ENCODE results near the gene ALAS2. TPM values are rescaled to one million over a fixed set of nuclear protein-coding genes. Genes with fewer than 3 reads are reported as not detected.

The ALAS2 gene
- total and polyA plus RNA-seq, 3 donors from 2014 or later, result 0.16 to 0.62 (median 0.19) TPM

GRCh38 chrX:54980334-54980733 is 50.4 kb downstream of the ALAS2 start:
- intact Hi-C loops (cut with DNase I; ENCODE audit: low total_unique reads), result no loop called here

GRCh38 chrX:54979432-54979831 is 51.3 kb downstream of the ALAS2 start:
- H3K4me1 ChIP-seq, result no peaks in the 10 kb centered on the region
- no peaks in the 10 kb centered on the region for H3K9me3 ChIP-seq
- no peaks in the 10 kb centered on the region for H3K36me3 ChIP-seq (ENCODE audit: low read depth, missing control alignments)
- no peak overlapping the region for H3K27ac ChIP-seq
- no peak for TF ChIP-seq POLR2A (IDR thresholded peaks at IDR 0.05)
- no peak for TF ChIP-seq CTCF (IDR thresholded peaks at IDR 0.05)
- intact Hi-C loops (cut with DNase I; ENCODE audit: low total_unique reads), result no loop called here
- no peak overlapping the region for H3K4me3 ChIP-seq
- no peak for DNase-seq
- H3K27me3 ChIP-seq, result no peaks in the 10 kb centered on the region

More at GRCh38 chrX:54980334-54980733, 50.4 kb downstream of the ALAS2 start:
- 73 to 82% methylated on average over 6 of the region's 6 CpGs for whole genome bisulfite sequencing, 2 donors
- no peak overlapping the region for H3K4me3 ChIP-seq
- H3K27ac ChIP-seq, result no peak overlapping the region
- no peak for DNase-seq
- H3K27me3 ChIP-seq, result no peaks in the 10 kb centered on the region
- no peaks in the 10 kb centered on the region for H3K9me3 ChIP-seq
- H3K36me3 ChIP-seq (ENCODE audit: low read depth, missing control alignments), result no peaks in the 10 kb centered on the region
- no peak for TF ChIP-seq POLR2A (IDR thresholded peaks at IDR 0.05)
- no peak for TF ChIP-seq CTCF (IDR thresholded peaks at IDR 0.05)
- H3K4me1 ChIP-seq, result no peaks in the 10 kb centered on the region

- Histone ChIP-seq H3K9me3 (no peaks in the 10 kb centered on the region), H3K36me3 (ENCODE audit: low read depth, missing control alignments) (no peaks in the 10 kb centered on the region), H3K27ac (no peak overlapping the region), H3K4me1 (no peaks in the 10 kb centered on the region), H3K27me3 (no peaks in the 10 kb centered on the region), H3K4me3 (no peak overlapping the region)
- no peak for TF ChIP-seq CTCF (IDR thresholded peaks at IDR 0.05)
- no peak for TF ChIP-seq POLR2A (IDR thresholded peaks at IDR 0.05)
- DNase-seq, result no peak
- intact Hi-C loops (cut with DNase I; ENCODE audit: low total_unique reads), result no loop called here
These were observed 52.3 kb downstream of the ALAS2 start for GRCh38 chrX:54978448-54978847.

GRCh38 chrX:54977387-54977786 is 53.4 kb downstream of the ALAS2 start:
- TF ChIP-seq POLR2A (IDR thresholded peaks at IDR 0.05) (no peak), CTCF (IDR thresholded peaks at IDR 0.05) (no peak)
- Histone ChIP-seq H3K27ac (no peak overlapping the region), H3K9me3 (no peaks in the 10 kb centered on the region), H3K4me1 (no peaks in the 10 kb centered on the region), H3K27me3 (no peaks in the 10 kb centered on the region), H3K36me3 (ENCODE audit: low read depth, missing control alignments) (no peaks in the 10 kb centered on the region), H3K4me3 (no peak overlapping the region)
- intact Hi-C loops (cut with DNase I; ENCODE audit: low total_unique reads), result no loop called here
- DNase-seq, result no peak
- WGBS, 2 donors, result 74 to 86% methylated on average over 4 of the region's 4 CpGs

GRCh38 chrX:54964766-54965497 is 65.8 kb downstream of the ALAS2 start:
- Histone ChIP-seq H3K4me1 (no peaks in the 10 kb centered on the region), H3K36me3 (ENCODE audit: low read depth, missing control alignments) (no peaks in the 10 kb centered on the region), H3K9me3 (no peaks in the 10 kb centered on the region), H3K27ac (no peak overlapping the region), H3K27me3 (no peaks in the 10 kb centered on the region), H3K4me3 (no peak overlapping the region)
- DNase-seq, result no peak
- TF ChIP-seq CTCF (IDR thresholded peaks at IDR 0.05), result no peak
- TF ChIP-seq POLR2A (IDR thresholded peaks at IDR 0.05), result no peak
- WGBS, 2 donors, result 78 to 90% methylated on average over 4 of the region's 4 CpGs
- intact Hi-C loops (cut with DNase I; ENCODE audit: low total_unique reads), result no loop called here
